HCT116 (cell line): Measurements from ENCODE around the gene COL26A1. TPM values are rescaled to one million over a fixed set of nuclear protein-coding genes. Genes with fewer than 3 reads are reported as not detected.
A peak's percentile ranks its signal among the peaks of the same experiment; 100 is the strongest.

Experiments used
- ATAC-seq: fragments of 200-7000 bp; cut with Tn5 transposase; 2 replicates; pipeline ENCODE4 v1.9.1; 2020; ENCODE audit warnings: mild to moderate bottlenecking, moderate library complexity
- BruUV-seq: library from RNA; stranded (reverse); fragments of 400-500 nt; replicated peaks from 2 replicates; lab custom pipeline; 2021; lab: Mats Ljungman, UMichigan
- CTCF ChIA-PET: fragments of 300-600 bp; sonication (Branson Sonifier 250); formaldehyde crosslinking; loops from one replicate; lab custom pipeline; 2021; ENCODE audit warnings: antibody characterized with exemption; lab: Charles Lee
- POLR2A ChIA-PET: fragments of 300-600, 350-600 bp; sonication (Branson Sonifier 250); formaldehyde crosslinking; loops from one replicate; lab custom pipeline; 2021; ENCODE audit warnings: antibody characterized with exemption; lab: Charles Lee
- RAD21 ChIA-PET, 2 experiments: fragments of 300-600 bp; sonication (Branson Sonifier 250); formaldehyde crosslinking; loops; one replicate each; lab custom pipeline; 2023; ENCODE audit warnings: low total read pairs in 2 of 2; ENCODE audit not compliant: uncharacterized antibody in 2 of 2, unreplicated experiment in 2 of 2, low non-redundant PET in 1 of 2; lab: Charles Lee
- DNase-seq: peaks from one replicate; pipeline ENCODE4 v3.0.0-alpha.2; 2010; ENCODE audit warnings: low read depth, low spot score
- H2AFZ ChIP-seq: fragments of 200-600 bp; shearing (Covaris generic), sonication (generic); 2 replicates; pipeline ENCODE4 v1.6.1; 2017; ENCODE audit warnings: low read depth, mixed run types, mixed read lengths, antibody characterized with exemption, low read length; ENCODE audit not compliant: poor library complexity, severe bottlenecking
- H3K27ac ChIP-seq: 2 replicates; pipeline ENCODE4 v1.5.1; 2012; ENCODE audit warnings: low read depth, low read length
- H3K27me3 ChIP-seq: fragments of 200-600 bp; sonication (generic); 2 replicates; pipeline ENCODE4 v1.6.1; 2016; ENCODE audit warnings: mixed run types, low read length, mixed read lengths; ENCODE audit not compliant: insufficient read depth
- H3K36me3 ChIP-seq, 2 experiments: fragments of 200-500 bp in 1 of 2; fragments of 200-600 bp in 1 of 2; sonication (Bioruptor generic) in 1 of 2; sonication (generic) in 1 of 2; 2 replicates each; pipeline versions ENCODE4 v1.5.1 to v1.6.1; 2014 to 2016; ENCODE audit warnings: low read length in 2 of 2, inconsistent platforms in 1 of 2, mixed read lengths in 1 of 2, mixed run types in 1 of 2; ENCODE audit not compliant: insufficient read depth in 2 of 2, control insufficient read depth in 1 of 2
- H3K4me1 ChIP-seq, 2 experiments: fragments of 200-600 bp in 1 of 2; sonication (generic) in 1 of 2; 2 replicates each; pipeline versions ENCODE4 v1.5.1 to v1.6.1; 2012 to 2017; ENCODE audit warnings: low read length in 2 of 2, inconsistent platforms in 1 of 2, mild to moderate bottlenecking in 1 of 2, mixed read lengths in 1 of 2, mixed run types in 1 of 2, moderate library complexity in 1 of 2; ENCODE audit not compliant: insufficient read depth in 2 of 2, control insufficient read depth in 1 of 2
- H3K4me2 ChIP-seq: fragments of 200-600 bp; sonication (generic); 2 replicates; pipeline ENCODE4 v1.6.1; 2017; ENCODE audit warnings: mixed run types, low read length, mixed read lengths
- H3K4me3 ChIP-seq, 2 experiments: fragments of 200-600 bp in 1 of 2; sonication (generic) in 1 of 2; replicated peaks in 1 of 2; 2 replicates each; pipeline ENCODE4 v1.5.1; 2011 to 2016; ENCODE audit warnings: low read length in 2 of 2, control low read depth in 1 of 2, low read depth in 1 of 2, mild to moderate bottlenecking in 1 of 2, mixed read lengths in 1 of 2, mixed run types in 1 of 2
- H3K79me2 ChIP-seq: fragments of 200-600 bp; sonication (generic); 2 replicates; pipeline ENCODE4 v1.6.1; 2017; ENCODE audit warnings: mild to moderate bottlenecking, mixed run types, low read length, moderate library complexity, mixed read lengths; ENCODE audit not compliant: insufficient read depth
- H3K9ac ChIP-seq: fragments of 200-600 bp; sonication (generic); 2 replicates; pipeline ENCODE4 v1.6.1; 2016; ENCODE audit warnings: low read length, mixed read lengths
- H3K9me2 ChIP-seq: fragments of 200-600 bp; sonication (generic), shearing (Covaris generic); 2 replicates; pipeline ENCODE4 v1.6.1; 2017; ENCODE audit warnings: mixed run types, mild to moderate bottlenecking, moderate library complexity; ENCODE audit not compliant: insufficient read depth
- H3K9me3 ChIP-seq, 2 experiments: fragments of 200-500 bp in 1 of 2; fragments of 200-600 bp in 1 of 2; sonication (Bioruptor generic) in 1 of 2; sonication (generic) in 1 of 2; 2 replicates each; pipeline ENCODE4 v1.6.1; 2014 to 2017; ENCODE audit warnings: low read length in 2 of 2, mixed read lengths in 2 of 2, inconsistent platforms in 1 of 2, low read depth in 1 of 2, mild to moderate bottlenecking in 1 of 2, mixed run types in 1 of 2, moderate library complexity in 1 of 2; ENCODE audit not compliant: control insufficient read depth in 1 of 2, insufficient read depth in 1 of 2
- H4K20me1 ChIP-seq: fragments of 200-600 bp; sonication (generic), shearing (Covaris generic); 2 replicates; pipeline ENCODE4 v1.6.1; 2017; ENCODE audit warnings: mixed run types, mild to moderate bottlenecking, moderate library complexity; ENCODE audit not compliant: insufficient read depth
- CBX3 ChIP-seq: IDR thresholded peaks from 2 replicates; pipeline ENCODE4 v1.6.1; 2012; ENCODE audit warnings: low read depth
- CTCF ChIP-seq, 3 experiments: fragments of 200-600 bp in 1 of 3; sonication (generic) in 1 of 3; IDR thresholded peaks in 2 of 3; conservative IDR thresholded peaks in 1 of 3; 2 replicates each; pipeline ENCODE4 v1.5.1; 2012 to 2017; ENCODE audit warnings: low read depth in 2 of 3, low read length in 2 of 3, antibody characterized with exemption in 1 of 3, borderline replicate concordance in 1 of 3, control low read depth in 1 of 3, mild to moderate bottlenecking in 1 of 3, mixed read lengths in 1 of 3, mixed run types in 1 of 3, moderate library complexity in 1 of 3; ENCODE audit not compliant: insufficient read depth in 1 of 3
- ELF1 ChIP-seq: IDR thresholded peaks from 2 replicates; pipeline ENCODE4 v1.6.1; 2012; ENCODE audit warnings: low read depth, borderline replicate concordance
- EZH2 ChIP-seq: fragments of 200-600 bp; sonication (generic); IDR thresholded peaks from 2 replicates; pipeline ENCODE4 v1.6.1; 2017; ENCODE audit warnings: antibody characterized with exemption, mixed run types
- EZH2phosphoT487 ChIP-seq: fragments of 200-600 bp; IDR thresholded peaks from 2 replicates; pipeline ENCODE4 v1.6.1; 2018; ENCODE audit warnings: antibody characterized with exemption, borderline replicate concordance
- FOSL1 ChIP-seq: IDR thresholded peaks from 2 replicates; pipeline ENCODE4 v1.6.1; 2012; ENCODE audit warnings: low read depth
- JUND ChIP-seq: IDR thresholded peaks from 2 replicates; pipeline ENCODE4 v1.6.1; 2012
- POLR2A ChIP-seq: IDR thresholded peaks from 2 replicates; pipeline ENCODE4 v1.7.0; 2011; ENCODE audit warnings: borderline replicate concordance; ENCODE audit not compliant: insufficient read depth, insufficient read length; ENCODE audit errors: extremely low read depth
- RAD21 ChIP-seq: IDR thresholded peaks from 2 replicates; pipeline ENCODE4 v1.6.1; 2012; ENCODE audit warnings: low read depth, mild to moderate bottlenecking
- REST ChIP-seq: IDR thresholded peaks from 2 replicates; pipeline ENCODE4 v1.6.1; 2012; ENCODE audit warnings: low read depth
- SP1 ChIP-seq: IDR thresholded peaks from 2 replicates; pipeline ENCODE4 v1.6.1; 2012; ENCODE audit warnings: low read depth
- SRF ChIP-seq: IDR thresholded peaks from 2 replicates; pipeline ENCODE4 v1.6.1; 2012; ENCODE audit warnings: low read depth
- TCF7L2 ChIP-seq: IDR thresholded peaks from 2 replicates; pipeline ENCODE4 v1.7.0; 2011; ENCODE audit warnings: borderline replicate concordance, inconsistent platforms; ENCODE audit not compliant: insufficient read depth, insufficient read length; ENCODE audit errors: extremely low read depth
- YY1 ChIP-seq: IDR thresholded peaks from 2 replicates; pipeline ENCODE4 v1.6.1; 2011; ENCODE audit warnings: low read length, low read depth, moderate library complexity, mild to moderate bottlenecking; ENCODE audit not compliant: insufficient replicate concordance; ENCODE audit errors: extremely low read depth
- ZBTB33 ChIP-seq: IDR thresholded peaks from 2 replicates; pipeline ENCODE4 v1.6.1; 2011; ENCODE audit warnings: mild to moderate bottlenecking, low read length, moderate library complexity; ENCODE audit not compliant: insufficient replicate concordance; ENCODE audit errors: extremely low read depth
- ZFX ChIP-seq: fragments of 450-650 bp; IDR thresholded peaks from 2 replicates; pipeline ENCODE4 v1.6.1; 2017
- ZNF274 ChIP-seq: fragments of 200-500 bp; sonication (Bioruptor generic); IDR thresholded peaks from 2 replicates; pipeline ENCODE4 v1.6.1; 2014; ENCODE audit warnings: mild to moderate bottlenecking, low read depth, low read length, inconsistent platforms
- intact Hi-C: fragments of 100-400 bp; cut with micrococcal nuclease; formaldehyde crosslinking; loops from 2 replicates; pipeline ENCODE4 v1.10.0; 2022
- total RNA-seq: library from RNA; stranded (reverse); gene quantifications from one replicate; pipeline ENCODE4 v1.2.1, GENCODE V29; 2021; ENCODE audit not compliant: unreplicated experiment

Gene COL26A1
- total RNA-seq, 1 experiment from 2014 or later = 0.27 TPM

- DNase-seq = no peak
- RAD21 ChIA-PET = no interaction called here
These were observed 236.5 kb downstream of the COL26A1 start for GRCh38 chr7:101598986-101599771.

More at GRCh38 chr7:101598986-101599771, 236.5 kb downstream of the COL26A1 start:
- peaks cover 19 to 36% of the 10 kb centered on the region in 2 experiments; a peak in 3 of 4 replicates for H3K4me1 ChIP-seq
- H3K9me3 ChIP-seq = no peaks in the 10 kb centered on the region
- intact Hi-C loops = no loop called here
- H3K79me2 ChIP-seq = no peaks in the 10 kb centered on the region
- no TSS peak for BruUV-seq
- ChIA-PET POLR2A (no interaction called here), CTCF (interaction anchor here (2.2 to 2.7 kb wide), 2 partner anchors 10 to 56 kb away, joined by 7 to 8 read pairs; no protein-coding TSS in a partner anchor)
- no peaks in the 10 kb centered on the region for H3K9me2 ChIP-seq
- peak overlapping the region; percentile 62 for H3K4me2 ChIP-seq
- peak overlapping the region; percentile 39; the same call in 1 of the 2 replicates for H3K27ac ChIP-seq
- peak; percentile 2; the same call in 1 of the 2 replicates for ATAC-seq
- H3K27me3 ChIP-seq = no peaks in the 10 kb centered on the region
- TF ChIP-seq SRF (no peak), SP1 (no peak), TCF7L2 (no peak), CTCF (IDR thresholded peaks at IDR 0.05 in 2 of 3, conservative IDR thresholded peaks at IDR 0.05 in 1 of 3; ENCODE audit: borderline replicate concordance in 1 of 3, insufficient read depth in 1 of 3, low read depth in 2 of 3, low read length in 2 of 3) (no peak), ZFX (no peak), ZNF274 (no peak), JUND (no peak), ELF1 (no peak), RAD21 (no peak), CBX3 (no peak), EZH2phosphoT487 (no peak), REST (no peak), FOSL1 (no peak), YY1 (no peak), EZH2 (no peak), POLR2A (no peak), ZBTB33 (no peak)
- H3K4me3 ChIP-seq = no peak overlapping the region
- H2AFZ ChIP-seq = peak overlapping the region; percentile 78
- no peaks in the 10 kb centered on the region for H3K36me3 ChIP-seq
- H4K20me1 ChIP-seq = no peaks in the 10 kb centered on the region
- H3K9ac ChIP-seq = peak overlapping the region; percentile 53
